Measurements from ENCODE around the gene SSNA1. TPM values are rescaled to one million over a fixed set of nuclear protein-coding genes. Genes with fewer than 3 reads are reported as not detected.

SSNA1 gene
- polyA plus RNA-seq, 1 donor = 53.7 TPM

DNA sequence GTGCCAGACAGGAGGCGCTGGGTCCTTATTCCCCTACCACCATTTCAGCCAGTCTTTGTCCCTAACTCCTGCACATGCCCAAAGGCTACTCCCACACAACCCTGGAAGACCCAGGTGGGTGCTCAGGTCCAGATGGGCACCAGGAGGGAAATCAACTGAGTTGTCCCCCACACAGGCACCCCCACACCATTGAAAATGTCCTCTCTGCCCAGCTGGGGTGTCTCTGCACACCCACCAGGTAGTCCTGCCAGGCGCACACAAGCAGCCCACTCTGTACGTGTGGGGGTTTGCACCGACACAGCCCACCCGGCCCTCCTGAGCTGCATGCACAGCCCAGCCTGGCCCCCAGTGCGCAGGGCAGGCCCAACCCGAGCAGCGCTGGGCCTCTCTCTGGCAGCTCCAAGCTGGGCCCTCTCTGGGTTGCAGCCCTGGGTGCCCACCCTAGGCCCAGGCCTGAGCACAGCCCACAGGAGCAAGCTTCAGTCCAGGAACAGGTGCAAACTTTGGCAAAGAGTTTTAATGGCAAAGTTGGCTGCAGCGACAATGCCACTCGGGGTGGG is 31.4 kb downstream of the SSNA1 start:
- no peak for DNase-seq (ENCODE audit: low read depth)

- no peak for DNase-seq (ENCODE audit: low read depth)
Observed at GRCh38 chr9:137220317-137221094, 32.0 kb downstream of the SSNA1 start.

DNA sequence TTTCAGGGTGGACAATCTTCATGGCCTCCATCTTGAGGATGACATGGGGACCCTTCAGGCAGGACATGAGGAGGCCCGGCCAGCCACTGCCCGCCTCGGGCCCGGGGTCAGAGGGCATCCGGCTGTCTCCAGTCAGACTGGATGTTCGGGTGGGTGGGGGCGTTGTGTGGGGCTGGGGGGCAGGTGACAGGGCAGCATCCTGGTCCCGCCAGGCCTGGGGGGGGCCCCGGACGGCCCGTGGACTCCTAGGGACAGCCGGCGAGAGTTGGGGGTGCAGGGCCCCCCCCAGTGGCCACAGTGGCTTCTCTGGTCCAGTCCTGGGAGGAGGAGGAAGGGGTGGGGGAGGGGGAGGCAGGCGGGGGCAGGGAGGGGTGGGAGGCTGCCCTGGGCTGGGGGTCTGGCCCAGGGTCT is 32.6 kb downstream of the SSNA1 start:
- no peak for DNase-seq (ENCODE audit: low read depth)

DNA sequence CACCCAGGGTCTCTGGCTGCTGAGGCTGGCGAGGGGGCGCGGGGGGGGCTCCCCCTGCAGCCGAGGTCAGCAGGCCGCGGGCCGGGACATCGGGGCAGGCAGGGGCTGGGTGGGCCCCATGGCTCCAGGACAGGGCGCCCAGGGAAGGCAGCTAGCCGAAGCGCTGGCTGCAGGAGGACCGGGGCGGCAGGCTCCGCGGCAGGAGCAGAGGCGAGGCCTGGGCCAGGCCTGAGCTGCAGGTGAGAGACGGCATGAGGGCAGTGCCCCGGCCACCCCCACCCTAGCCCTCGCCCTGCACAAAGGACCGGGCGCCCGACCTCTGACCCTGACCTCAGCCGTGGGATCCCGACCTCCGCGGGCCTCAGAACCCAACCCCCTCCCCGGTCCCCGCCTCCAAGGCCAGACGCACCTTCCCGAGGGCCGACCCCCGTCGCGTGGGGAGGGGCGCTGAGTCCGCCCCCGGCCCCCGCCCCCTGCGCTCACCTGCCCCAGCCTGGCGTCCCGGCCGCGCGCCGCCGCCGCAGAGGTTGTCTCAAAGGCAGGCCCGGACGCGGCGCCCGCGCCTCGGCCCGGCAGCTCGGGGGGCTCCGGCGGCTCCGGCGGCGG is 33.1 kb downstream of the SSNA1 start:
- no peak for DNase-seq (ENCODE audit: low read depth)

DNA sequence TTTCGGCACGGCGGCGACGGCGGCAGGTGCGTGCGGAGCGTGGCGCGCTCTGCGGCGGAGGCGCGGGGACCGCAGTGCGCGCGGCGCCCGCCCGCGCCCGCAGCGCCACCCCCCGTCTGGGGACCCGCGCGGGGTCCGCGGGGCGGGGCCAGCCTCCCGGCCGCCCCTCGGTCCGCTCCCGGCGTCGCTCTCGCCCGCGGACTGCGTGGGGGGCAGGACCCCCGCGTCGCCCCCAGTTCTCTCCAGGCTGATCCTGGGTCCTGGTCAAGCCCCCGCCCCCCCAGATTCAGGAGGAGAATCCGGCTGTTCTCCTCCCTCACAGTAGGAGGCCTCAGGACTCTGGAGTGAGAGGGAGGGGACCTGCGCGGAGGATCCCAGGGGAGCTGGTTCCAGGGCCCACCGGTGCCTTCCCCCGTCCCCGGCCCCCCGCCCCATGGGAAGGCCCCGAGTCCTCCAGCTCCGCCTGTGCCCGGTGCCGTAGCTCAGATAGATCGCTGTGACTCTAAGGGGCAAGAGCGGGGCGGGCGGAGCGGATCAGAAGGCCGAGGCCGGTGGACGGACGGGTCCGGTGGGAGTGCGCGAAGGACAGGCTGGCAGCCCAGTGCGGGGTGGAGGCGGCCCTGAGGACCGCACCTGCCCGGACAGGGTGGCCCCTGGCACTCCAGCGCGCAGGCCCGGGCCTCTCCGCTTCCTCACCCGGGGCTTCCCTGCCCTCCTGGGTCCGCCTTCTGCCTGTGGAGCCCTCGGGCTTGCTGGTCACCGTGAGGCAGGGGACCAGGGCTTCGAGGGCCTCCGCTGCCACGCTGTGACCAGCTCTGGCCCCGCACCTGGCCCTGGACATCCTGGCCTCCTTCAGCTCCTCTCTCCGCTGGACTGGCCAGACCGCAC is 34.0 kb downstream of the SSNA1 start, which contains the start of gene RNF208:
RNF208 (minus strand) TSS at position 51 of the 888 bp plus-strand sequence. CDS start 1,028 bp downstream, outside the sequence.
- no peak for DNase-seq (ENCODE audit: low read depth)

GRCh38 chr9:137223078-137223970 is 34.8 kb downstream of the SSNA1 start:
- peak; percentile 93 for DNase-seq (ENCODE audit: low read depth)

DNA sequence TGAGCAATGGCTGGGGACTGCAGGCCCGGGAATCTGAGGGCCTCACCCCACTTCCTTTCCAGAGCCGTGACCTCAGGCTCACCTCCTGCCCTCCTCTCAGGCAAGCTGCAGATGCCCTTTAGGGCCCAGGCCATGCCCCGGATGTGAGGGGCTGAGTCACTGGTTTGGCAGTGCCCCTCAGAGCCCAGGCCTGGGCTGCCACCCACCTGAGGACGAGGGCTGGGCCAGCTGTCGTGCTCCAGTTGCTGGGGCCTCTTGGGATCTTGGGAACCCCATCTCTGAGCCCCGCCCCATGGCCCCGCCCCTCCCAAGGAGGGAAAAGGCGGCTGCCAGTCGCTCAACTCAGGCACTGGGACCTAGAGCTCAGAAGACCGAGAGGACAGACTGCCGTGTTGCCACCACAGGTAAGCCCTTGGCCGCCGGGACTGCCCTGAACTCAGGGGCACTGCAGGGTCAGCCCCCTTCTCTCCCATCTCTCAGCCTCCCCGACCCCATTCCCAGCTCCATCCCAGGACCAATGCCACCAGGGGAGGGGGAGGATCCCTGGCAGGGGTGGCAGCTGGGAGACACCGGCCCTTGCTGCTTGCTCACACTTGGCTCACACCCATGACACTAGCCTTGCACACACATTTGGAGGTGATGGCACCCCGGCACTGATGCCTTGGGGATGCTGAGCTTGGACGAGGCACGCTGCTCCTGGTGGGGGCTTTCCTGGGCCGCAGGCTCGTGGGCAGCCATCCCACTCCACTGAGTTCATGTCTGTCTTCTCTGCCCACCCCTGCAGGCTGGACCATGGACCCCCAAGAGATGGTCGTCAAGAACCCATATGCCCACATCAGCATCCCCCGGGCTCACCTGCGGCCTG is 36.6 kb downstream of the SSNA1 start, which contains the start of gene CYSRT1:
CYSRT1 (plus strand) TSS at position 345 of the 865 bp plus-strand sequence; CDS start at position 793, 448 bp downstream.
- DNase-seq (ENCODE audit: low read depth) = no peak

- DNase-seq (ENCODE audit: low read depth) = no peak
Observed at GRCh38 chr9:137225699-137226331, 37.3 kb downstream of the SSNA1 start.

DNA sequence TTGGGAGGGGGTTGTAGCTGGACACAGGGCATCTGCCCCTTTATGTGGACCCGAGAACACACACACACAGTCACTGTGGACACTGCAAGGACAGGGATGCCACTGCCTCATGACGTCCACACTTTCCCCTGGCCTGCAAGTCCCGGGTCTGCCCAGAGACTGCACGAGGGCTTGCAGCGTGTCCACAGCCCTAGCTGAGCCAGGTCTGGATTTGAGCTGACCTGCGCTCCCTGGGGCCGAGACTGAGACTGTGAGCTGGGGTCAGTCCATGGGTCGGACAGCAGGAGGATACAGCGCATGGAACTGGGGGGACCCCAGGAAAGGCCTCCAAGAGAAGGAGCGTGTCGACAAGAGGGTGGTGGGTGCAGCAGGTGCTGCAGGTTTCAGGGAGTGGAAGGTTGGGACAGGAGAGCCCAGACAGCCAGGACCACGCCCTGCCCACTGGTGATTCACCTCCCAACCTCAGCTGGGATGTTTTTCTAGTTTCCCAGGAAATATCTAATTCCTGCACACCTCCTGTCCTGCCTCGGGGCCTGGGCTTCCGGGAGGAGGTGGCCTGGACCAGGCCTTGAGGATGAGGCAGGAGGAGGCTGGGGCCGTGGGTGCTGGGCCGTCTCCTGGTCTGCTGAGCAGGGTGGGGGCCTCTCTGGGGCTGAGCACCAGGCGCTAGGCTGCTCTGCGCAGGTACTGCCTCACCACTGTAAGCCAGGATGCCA is 38.0 kb downstream of the SSNA1 start:
- no peak for DNase-seq (ENCODE audit: low read depth)

DNA sequence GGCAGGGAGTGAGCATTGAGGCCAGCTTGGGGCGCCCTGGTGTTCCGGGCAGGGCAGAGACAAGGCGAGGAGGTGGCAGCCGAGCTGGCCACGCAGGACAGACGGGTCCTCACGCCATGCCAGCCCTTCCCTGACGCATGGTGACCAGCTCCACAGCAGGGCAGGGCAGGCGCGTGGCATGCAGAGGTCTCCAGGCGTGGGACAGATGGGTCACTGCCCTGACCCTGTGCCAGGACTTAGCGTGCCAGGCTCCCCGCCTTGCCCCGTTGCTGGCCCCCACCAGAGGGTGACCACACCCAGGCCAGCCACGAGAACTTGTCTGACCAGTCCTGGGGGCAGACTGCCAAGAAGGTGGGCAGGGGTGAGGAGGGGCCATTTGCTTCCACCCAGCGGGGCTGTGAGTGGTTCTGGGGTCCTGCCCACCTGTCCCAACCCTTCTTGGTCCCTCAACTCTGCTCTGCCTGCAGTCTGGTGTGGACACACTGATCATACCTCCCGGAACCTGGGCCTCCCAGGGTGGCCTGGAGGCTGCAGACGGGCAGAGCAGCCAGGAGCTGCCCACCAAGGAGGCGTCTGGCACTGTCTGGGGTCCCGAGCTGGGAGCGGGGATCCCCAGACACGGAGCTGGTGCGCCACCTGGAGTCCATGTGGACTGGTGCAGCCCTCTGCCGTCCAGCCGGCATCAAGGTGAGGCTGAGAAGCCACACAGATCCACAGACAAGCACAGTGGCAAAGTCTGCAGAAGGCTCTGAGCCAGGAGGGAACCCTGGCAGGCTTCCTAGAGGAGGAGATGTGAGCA is 38.8 kb downstream of the SSNA1 start, which contains the start of gene RNF224:
RNF224 (plus strand) TSS at position 449 of the 799 bp plus-strand sequence. CDS start 834 bp downstream, outside the sequence.
- DNase-seq (ENCODE audit: low read depth) = no peak

GRCh38 chr9:137227853-137228505 is 39.5 kb downstream of the SSNA1 start:
- DNase-seq (ENCODE audit: low read depth) = no peak

- DNase-seq (ENCODE audit: low read depth) = no peak
Observed at GRCh38 chr9:137228506-137228967, 40.1 kb downstream of the SSNA1 start.

- no peak for DNase-seq (ENCODE audit: low read depth)
Observed at GRCh38 chr9:137228968-137229896, 40.8 kb downstream of the SSNA1 start.

GRCh38 chr9:137229903-137230704 is 41.6 kb downstream of the SSNA1 start:
- DNase-seq (ENCODE audit: low read depth) = no peak

All from forelimb muscle (tissue), 1 donor.